ENCODE data around the gene OSBPL9. TPM values are rescaled to one million over a fixed set of nuclear protein-coding genes. Genes with fewer than 3 reads are reported as not detected.
A peak's percentile ranks its signal among the peaks of the same experiment; 100 is the strongest.

Gene OSBPL9
- total and polyA plus RNA-seq, 9 of the 15 experiments (the other 6 are each of a cell fraction or from before 2014, with no cell fraction given), result 43.9 to 217 (median 170) TPM

- no peak for TF ChIP-seq GTF3C2 (IDR thresholded peaks at IDR 0.05; ENCODE audit: borderline replicate concordance, extremely low read depth, insufficient read length)
- TF ChIP-seq KLF16 (IDR thresholded peaks at IDR 0.05), result no peak; the same call in 1 of the 2 replicates
- no peak for TF ChIP-seq ZBTB5 (IDR thresholded peaks at IDR 0.05)
- TF ChIP-seq CREBBP (IDR thresholded peaks at IDR 0.05; ENCODE audit: low read depth, low read length), result no peak
- TF ChIP-seq GTF2B (IDR thresholded peaks at IDR 0.05; ENCODE audit: extremely low read depth, insufficient read length), result no peak
- TF ChIP-seq, protein P1, sequence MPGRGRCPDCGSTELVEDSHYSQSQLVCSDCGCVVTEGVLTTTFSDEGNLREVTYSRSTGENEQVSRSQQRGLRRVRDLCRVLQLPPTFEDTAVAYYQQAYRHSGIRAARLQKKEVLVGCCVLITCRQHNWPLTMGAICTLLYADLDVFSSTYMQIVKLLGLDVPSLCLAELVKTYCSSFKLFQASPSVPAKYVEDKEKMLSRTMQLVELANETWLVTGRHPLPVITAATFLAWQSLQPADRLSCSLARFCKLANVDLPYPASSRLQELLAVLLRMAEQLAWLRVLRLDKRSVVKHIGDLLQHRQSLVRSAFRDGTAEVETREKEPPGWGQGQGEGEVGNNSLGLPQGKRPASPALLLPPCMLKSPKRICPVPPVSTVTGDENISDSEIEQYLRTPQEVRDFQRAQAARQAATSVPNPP (IDR thresholded peaks at IDR 0.05; ENCODE audit: borderline replicate concordance, insufficient read depth, insufficient read length), result no peak
- no peak for TF ChIP-seq ZNF511 (CRISPR knock-in tag; IDR thresholded peaks at IDR 0.05)
- TF ChIP-seq GABPA (tag; conservative IDR thresholded peaks at IDR 0.05; ENCODE audit: low read depth), result no peak
- TF ChIP-seq RB1 (IDR thresholded peaks at IDR 0.05; ENCODE audit: low read depth), result no peak
- TF ChIP-seq SRSF7 (optimal IDR thresholded peaks at IDR 0.05; ENCODE audit: low read depth, low read length), result no peak
- peak; percentile 58; the same call in 1 of the 2 replicates for TF ChIP-seq MECOM (CRISPR knock-in tag; IDR thresholded peaks at IDR 0.05)
- TF ChIP-seq NFIX (CRISPR knock-in tag; IDR thresholded peaks at IDR 0.05; ENCODE audit: low read depth), result no peak
- TF ChIP-seq GMEB1 (CRISPR knock-in tag; IDR thresholded peaks at IDR 0.05), result no peak
- peak; percentile 29 to 54 (median 38); a peak in 5 of 6 replicates for TF ChIP-seq CTCF (IDR thresholded peaks at IDR 0.05 in 2 of 3, conservative IDR thresholded peaks at IDR 0.05 in 1 of 3; ENCODE audit: insufficient read depth in 2 of 3, low read depth in 1 of 3, low read length in 3 of 3)
Measured at GRCh38 chr1:51752073-51752948, 135.4 kb downstream of the OSBPL9 start (continued).
